Progenitor cell of endocrine pancreas (in vitro differentiated cells): ENCODE measurements around the gene TFPI2. TPM values are rescaled to one million over a fixed set of nuclear protein-coding genes. Genes with fewer than 3 reads are reported as not detected.
"Not testable (repeated sequence)": the region's sequence is repeated elsewhere in the genome, so short reads cannot be mapped to it uniquely, and the experiment has no call there.

Experiments used
- DNase-seq: peaks from one replicate; pipeline ENCODE4 v3.0.0; 2021; ENCODE audit warnings: low spot score; ENCODE audit not compliant: unreplicated experiment
- H3K27ac Mint-ChIP-seq: 2 replicates; pipeline ENCODE4 v1.8.0; 2021; ENCODE audit warnings: mild to moderate bottlenecking, moderate library complexity, mixed read lengths
- H3K27me3 Mint-ChIP-seq: 2 replicates; pipeline ENCODE4 v1.8.0; 2021; ENCODE audit warnings: mixed read lengths
- H3K36me3 Mint-ChIP-seq: 2 replicates; pipeline ENCODE4 v1.8.0; 2022; ENCODE audit warnings: mixed read lengths; ENCODE audit not compliant: insufficient read depth
- H3K4me1 Mint-ChIP-seq: 2 replicates; pipeline ENCODE4 v1.8.0; 2021; ENCODE audit warnings: low read depth, mixed read lengths
- H3K4me3 Mint-ChIP-seq: 2 replicates; pipeline ENCODE4 v1.8.0; 2021; ENCODE audit warnings: low read depth, mild to moderate bottlenecking, moderate library complexity, mixed read lengths
- H3K9me3 Mint-ChIP-seq: 2 replicates; pipeline ENCODE4 v1.8.0; 2021; ENCODE audit warnings: low read depth, mixed read lengths
- total RNA-seq: library from RNA; stranded (reverse); gene quantifications from 2 replicates; pipeline ENCODE4 v1.2.1, GENCODE V29; 2021
- TF ChIP-seq, protein P1 (sequence below): fragments of 200-600 bp; sonication (generic); IDR thresholded peaks from one replicate; pipeline ENCODE4 v1.5.0; 2021; ENCODE audit warnings: antibody characterized with exemption, mild to moderate bottlenecking; ENCODE audit not compliant: unreplicated experiment

The TFPI2 gene
- total RNA-seq, 1 donor from 2014 or later, result 1.7 TPM

DNA sequence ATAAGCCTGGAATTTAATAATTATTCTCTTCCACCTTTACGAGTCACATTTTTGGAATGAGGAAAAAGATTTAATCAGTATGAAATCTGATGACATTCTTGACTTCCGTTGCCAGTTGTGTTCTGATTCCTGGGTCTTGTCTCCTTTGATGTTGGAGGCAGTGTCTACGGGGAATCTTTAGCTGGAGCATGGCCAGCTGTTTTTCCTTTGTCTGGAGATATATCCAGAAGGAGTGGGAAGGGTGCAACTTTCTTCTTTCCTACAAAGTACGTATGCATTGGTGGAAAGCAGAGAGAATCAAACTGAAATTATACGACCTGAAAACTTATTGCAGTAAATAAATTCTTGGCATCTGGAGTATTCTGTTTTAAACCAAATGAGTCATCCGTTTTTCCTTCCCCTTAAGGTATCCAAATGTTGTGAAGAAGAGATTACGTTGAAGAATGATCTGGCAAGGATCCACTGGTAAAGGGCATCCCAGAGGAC lies 24.1 kb upstream of the TFPI2 start:
- TF ChIP-seq, protein P1, sequence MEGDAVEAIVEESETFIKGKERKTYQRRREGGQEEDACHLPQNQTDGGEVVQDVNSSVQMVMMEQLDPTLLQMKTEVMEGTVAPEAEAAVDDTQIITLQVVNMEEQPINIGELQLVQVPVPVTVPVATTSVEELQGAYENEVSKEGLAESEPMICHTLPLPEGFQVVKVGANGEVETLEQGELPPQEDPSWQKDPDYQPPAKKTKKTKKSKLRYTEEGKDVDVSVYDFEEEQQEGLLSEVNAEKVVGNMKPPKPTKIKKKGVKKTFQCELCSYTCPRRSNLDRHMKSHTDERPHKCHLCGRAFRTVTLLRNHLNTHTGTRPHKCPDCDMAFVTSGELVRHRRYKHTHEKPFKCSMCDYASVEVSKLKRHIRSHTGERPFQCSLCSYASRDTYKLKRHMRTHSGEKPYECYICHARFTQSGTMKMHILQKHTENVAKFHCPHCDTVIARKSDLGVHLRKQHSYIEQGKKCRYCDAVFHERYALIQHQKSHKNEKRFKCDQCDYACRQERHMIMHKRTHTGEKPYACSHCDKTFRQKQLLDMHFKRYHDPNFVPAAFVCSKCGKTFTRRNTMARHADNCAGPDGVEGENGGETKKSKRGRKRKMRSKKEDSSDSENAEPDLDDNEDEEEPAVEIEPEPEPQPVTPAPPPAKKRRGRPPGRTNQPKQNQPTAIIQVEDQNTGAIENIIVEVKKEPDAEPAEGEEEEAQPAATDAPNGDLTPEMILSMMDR, result no peak
- no peaks in the 10 kb centered on the region for H3K9me3 Mint-ChIP-seq
- H3K27me3 Mint-ChIP-seq, result peaks cover 4% of the 10 kb centered on the region
- H3K27ac Mint-ChIP-seq, result no peak overlapping the region
- DNase-seq, result no peak
- H3K36me3 Mint-ChIP-seq, result no peaks in the 10 kb centered on the region
- H3K4me1 Mint-ChIP-seq, result no peaks in the 10 kb centered on the region
- H3K4me3 Mint-ChIP-seq, result no peak overlapping the region

DNA sequence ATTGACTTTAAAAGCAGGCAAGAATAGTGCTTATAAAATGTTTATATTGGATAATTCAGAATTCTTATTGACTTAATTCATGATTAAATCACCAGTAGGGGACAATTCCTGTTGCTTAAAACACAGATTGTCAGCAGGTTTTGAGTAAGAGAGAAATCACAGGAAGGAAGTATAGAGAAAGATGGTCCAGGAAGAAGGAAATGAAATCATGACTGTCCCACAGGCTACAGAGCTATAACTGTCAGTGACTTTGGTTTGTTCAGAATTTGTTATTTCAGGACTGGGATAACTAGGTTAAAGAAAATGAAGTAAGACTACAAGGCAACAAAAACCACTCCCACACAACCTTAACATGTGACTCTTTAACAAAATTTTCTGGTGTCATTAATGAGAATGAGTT lies 22.6 kb upstream of the TFPI2 start:
- TF ChIP-seq, protein P1, result no peak
- H3K27me3 Mint-ChIP-seq, result peaks cover 4% of the 10 kb centered on the region
- H3K9me3 Mint-ChIP-seq, result no peaks in the 10 kb centered on the region

DNA sequence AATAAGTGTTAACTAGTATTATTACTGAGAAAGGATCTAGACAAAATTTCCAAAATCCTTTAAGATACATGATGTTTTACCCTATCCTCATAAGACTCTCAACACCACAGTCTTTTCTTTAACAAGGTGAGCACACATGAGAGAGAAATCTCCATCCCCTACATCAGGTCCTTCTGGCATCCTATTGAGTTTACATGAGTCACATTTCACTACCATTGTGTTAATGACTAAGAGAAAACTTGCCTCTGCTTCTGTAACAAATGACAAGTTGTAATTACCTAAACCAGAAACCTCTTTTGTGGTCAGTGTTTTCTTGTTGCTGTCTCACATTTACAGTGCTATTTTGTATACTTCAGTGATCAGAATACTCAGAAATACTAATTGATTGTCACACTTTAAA lies 21.1 kb upstream of the TFPI2 start:
- not testable (repeated sequence) for H3K4me3 Mint-ChIP-seq, H3K27ac Mint-ChIP-seq, H3K4me1 Mint-ChIP-seq, H3K9me3 Mint-ChIP-seq, H3K36me3 Mint-ChIP-seq, H3K27me3 Mint-ChIP-seq, DNase-seq

More for the DNA sequence above, 22.6 kb upstream of the TFPI2 start:
- no peak overlapping the region for H3K27ac Mint-ChIP-seq
- no peaks in the 10 kb centered on the region for H3K36me3 Mint-ChIP-seq
- no peak overlapping the region for H3K4me3 Mint-ChIP-seq
- no peak for DNase-seq
- H3K4me1 Mint-ChIP-seq, result no peaks in the 10 kb centered on the region

DNA sequence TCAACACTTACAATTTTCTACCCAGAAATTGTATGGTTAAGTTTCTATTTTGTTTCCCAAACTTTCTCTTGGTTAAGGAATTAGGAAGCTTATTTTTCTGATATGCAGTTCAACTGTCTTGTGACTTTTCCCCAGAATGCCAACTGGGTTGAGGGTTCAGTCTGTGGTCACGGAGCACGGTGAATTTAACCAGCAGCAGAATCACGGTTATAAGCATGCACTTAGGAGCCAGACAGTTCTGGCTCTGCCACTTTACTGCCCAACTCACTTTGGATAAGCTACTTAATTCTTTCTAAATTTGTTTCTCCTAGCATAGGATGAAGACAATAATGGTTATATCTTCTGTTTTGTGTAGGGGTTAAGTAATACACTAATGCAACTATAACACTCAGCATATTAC lies 20.7 kb upstream of the TFPI2 start:
- not testable (repeated sequence) for H3K4me1 Mint-ChIP-seq, H3K4me3 Mint-ChIP-seq, DNase-seq, H3K9me3 Mint-ChIP-seq, H3K27ac Mint-ChIP-seq, H3K27me3 Mint-ChIP-seq, H3K36me3 Mint-ChIP-seq

DNA sequence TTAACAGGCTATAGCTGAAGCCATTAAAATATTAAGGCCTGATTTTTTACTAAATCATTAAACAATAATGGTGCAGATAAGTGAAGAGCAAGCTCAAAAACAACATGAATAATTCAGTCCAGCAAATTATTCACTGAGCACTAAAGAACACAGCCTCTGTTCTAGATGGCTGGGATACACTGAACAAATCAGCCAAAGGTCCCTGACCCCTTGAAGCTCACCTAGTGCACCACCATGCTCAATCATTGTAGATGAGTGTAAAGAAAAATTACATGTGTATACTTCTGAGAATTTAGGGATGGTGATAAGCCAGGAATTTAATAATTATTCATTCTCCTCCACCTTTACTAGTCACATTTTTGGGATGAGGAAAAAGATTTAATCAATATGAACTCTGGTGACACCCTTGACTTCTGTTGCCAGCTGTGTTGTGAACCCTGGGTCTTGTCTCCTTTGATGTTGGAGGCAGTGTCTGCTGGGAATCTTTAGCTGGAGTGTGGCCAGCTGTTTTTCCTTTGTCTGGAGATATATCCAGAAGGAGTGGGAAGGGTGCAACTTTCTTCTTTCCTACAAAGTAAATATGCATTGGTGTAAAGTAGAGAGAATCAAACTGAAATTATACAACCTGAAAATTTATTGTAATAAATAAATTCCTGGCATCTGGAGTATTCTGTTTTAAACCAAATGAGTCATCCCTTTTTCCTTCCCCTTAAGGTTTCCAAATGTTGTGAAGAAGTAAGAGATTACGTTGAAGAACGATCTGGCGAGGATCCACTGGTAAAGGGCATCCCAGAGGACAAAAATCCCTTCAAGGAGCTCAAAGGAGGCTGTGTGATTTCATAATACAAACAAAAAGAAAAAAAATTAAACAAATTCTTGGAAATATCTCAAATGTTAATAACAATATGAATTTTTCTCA lies 19.8 kb upstream of the TFPI2 start:
- TF ChIP-seq, protein P1, result no peak
- H3K27ac Mint-ChIP-seq, result no peak overlapping the region
- H3K9me3 Mint-ChIP-seq, result no peaks in the 10 kb centered on the region

DNA sequence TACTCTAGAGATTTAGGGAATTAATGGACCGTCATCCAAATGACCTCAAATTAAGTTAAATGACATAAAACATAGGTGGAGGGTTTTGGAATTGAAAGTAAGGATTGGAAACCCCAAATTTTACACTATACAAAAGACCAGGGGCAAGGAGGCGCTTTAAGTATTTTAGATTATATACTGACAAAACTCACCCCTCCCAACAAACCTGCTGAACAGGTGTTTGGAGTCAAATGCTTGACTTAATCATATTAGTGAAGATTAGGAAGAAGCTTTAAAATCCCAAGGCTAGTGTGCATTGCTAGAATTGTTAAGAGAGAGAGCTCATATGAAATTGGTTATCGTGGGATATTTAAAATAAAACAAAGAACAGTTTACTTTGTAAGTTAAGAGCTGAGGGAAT lies 15.7 kb upstream of the TFPI2 start, which contains the start of gene GNGT1:
Gene GNGT1, plus strand, starts transcription at position 301 of the 400 bp plus-strand sequence. CDS start 180 bp downstream, outside the sequence.
- Mint-ChIP-seq H3K9me3 (no peaks in the 10 kb centered on the region), H3K27me3 (no peaks in the 10 kb centered on the region), H3K36me3 (no peaks in the 10 kb centered on the region), H3K27ac (no peak within 1 kb of the TSS), H3K4me1 (no peaks in the 10 kb centered on the region), H3K4me3 (no peak within 1 kb of the TSS)
- no peak for DNase-seq
- TF ChIP-seq, protein P1, result no peak

More for the DNA sequence above, 19.8 kb upstream of the TFPI2 start:
- no peak for DNase-seq
- H3K27me3 Mint-ChIP-seq, result no peaks in the 10 kb centered on the region
- no peaks in the 10 kb centered on the region for H3K36me3 Mint-ChIP-seq
- no peak overlapping the region for H3K4me3 Mint-ChIP-seq
- no peaks in the 10 kb centered on the region for H3K4me1 Mint-ChIP-seq
